Fibroblast of pulmonary artery (primary cell): ENCODE measurements around the gene NLRP14.

ENCODE experiments used
- DNase-seq: peaks from one replicate; pipeline ENCODE4 v3.0.0-alpha.2; 2010; ENCODE audit warnings: low read depth
- H3K4me3 ChIP-seq: replicated peaks from 2 replicates; pipeline ENCODE4 v1.5.1; 2011; ENCODE audit warnings: low read depth, mild to moderate bottlenecking, control low read depth, low read length, moderate library complexity
- CTCF ChIP-seq: IDR thresholded peaks from 2 replicates; pipeline ENCODE4 v1.5.1; 2011; ENCODE audit warnings: mild to moderate bottlenecking, control low read depth, low read length, inconsistent platforms; ENCODE audit errors: missing control alignments

Gene NLRP14

DNA sequence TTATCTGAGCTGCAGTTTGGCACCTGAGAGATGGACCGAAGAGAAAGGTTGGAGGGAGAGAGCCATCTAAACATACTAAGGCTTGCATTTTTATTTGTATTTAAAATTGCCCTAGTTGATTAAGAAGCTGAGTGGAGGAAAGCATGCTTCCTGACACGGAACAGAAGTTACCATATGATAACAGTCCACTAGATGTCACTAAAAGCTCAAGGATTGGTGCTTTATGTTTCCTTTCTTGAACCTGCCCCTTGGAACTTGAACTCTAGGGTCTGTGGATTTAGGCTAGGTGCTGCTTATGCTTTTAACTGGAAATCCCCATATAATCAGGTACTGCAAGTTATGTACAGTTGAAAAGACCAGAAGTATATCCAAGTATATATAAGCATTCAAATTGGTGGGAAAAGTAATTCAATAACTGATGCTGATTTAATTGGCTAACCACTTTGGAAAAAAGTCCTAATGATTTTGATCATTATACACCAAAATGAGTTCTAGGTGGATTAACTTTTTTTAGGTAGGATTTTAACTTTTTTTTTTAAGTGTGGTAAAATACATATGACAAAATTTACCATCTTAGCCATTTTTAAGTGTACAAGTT lies 78.1 kb downstream of the NLRP14 start:
- DNase-seq, result peak; percentile 72
- TF ChIP-seq CTCF, result peak; percentile 69
- H3K4me3 ChIP-seq, result no peak overlapping the region

DNA sequence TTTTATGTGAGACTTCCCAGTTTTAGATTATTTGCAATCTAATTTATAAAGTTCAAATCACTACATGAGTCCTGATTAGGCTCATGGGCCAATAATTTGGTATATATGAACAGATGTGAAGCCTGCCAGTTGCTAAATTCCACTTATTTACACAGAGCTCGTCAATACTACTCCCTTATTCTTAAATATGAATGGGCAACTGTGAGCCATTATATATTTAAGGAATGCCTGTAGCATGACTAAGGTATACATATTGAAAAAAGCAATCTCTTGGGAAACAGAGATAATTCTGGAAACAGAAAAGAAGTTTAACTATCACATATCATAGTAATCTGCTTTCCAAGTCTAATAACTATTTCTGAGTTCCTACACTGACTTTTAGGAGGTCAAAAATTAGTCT lies 95.5 kb downstream of the NLRP14 start:
- no peak for TF ChIP-seq CTCF
- peak; percentile 33 for DNase-seq

DNA sequence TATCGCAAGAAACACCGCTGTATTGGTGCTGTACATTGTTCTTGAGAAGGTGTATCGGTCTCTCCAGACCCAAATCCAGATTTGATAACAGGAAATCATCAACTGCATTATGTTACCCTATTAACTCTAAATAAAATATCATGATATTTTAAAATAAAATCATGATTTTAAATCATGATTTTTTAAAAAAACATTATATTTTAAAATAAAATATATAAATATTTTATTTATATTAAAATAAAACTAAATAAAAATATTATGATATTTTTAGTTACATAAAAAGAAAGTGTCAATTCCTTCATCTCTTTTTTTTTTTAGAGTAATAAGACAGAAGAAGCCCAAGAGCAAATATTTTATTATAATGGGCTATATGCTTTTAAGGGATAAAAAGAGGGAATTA lies 96.1 kb downstream of the NLRP14 start:
- no peak overlapping the region for H3K4me3 ChIP-seq
- TF ChIP-seq CTCF, result no peak
- DNase-seq, result no peak

More for the DNA sequence above, 95.5 kb downstream of the NLRP14 start:
- no peak overlapping the region for H3K4me3 ChIP-seq
